A204.1 (cell line): ENCODE data around the gene COL8A2.

Experiments
- FAIRE-seq: peaks from 2 replicates; lab custom pipeline; 2012; peaks lifted over from hg19 to GRCh38; lab: Jason Lieb, UNC

COL8A2 gene

GRCh38 chr1:36135330-36135667 is 10.3 kb upstream of the COL8A2 start:
- FAIRE-seq = no peak

GRCh38 chr1:36134505-36135329 is 9.7 kb upstream of the COL8A2 start:
- FAIRE-seq = no peak

- FAIRE-seq = no peak
These were observed 9.0 kb upstream of the COL8A2 start for GRCh38 chr1:36134031-36134430.

GRCh38 chr1:36133484-36133883 is 8.5 kb upstream of the COL8A2 start:
- FAIRE-seq = no peak

GRCh38 chr1:36132029-36132428 is 7.0 kb upstream of the COL8A2 start:
- FAIRE-seq = no peak

GRCh38 chr1:36128905-36129206 is 3.8 kb upstream of the COL8A2 start:
- no peak for FAIRE-seq

GRCh38 chr1:36128126-36128904 is 3.3 kb upstream of the COL8A2 start:
- FAIRE-seq = no peak

- no peak for FAIRE-seq
These were observed 1.9 kb upstream of the COL8A2 start for GRCh38 chr1:36126797-36127500.

GRCh38 chr1:36126005-36126716 is 1.1 kb upstream of the COL8A2 start:
- FAIRE-seq = no peak

- no peak for FAIRE-seq
These were observed 456 bp downstream of the COL8A2 start for GRCh38 chr1:36124404-36125128.

- FAIRE-seq = no peak
These were observed 1.7 kb downstream of the COL8A2 start for GRCh38 chr1:36123356-36123755.

- no peak for FAIRE-seq
These were observed 2.7 kb downstream of the COL8A2 start for GRCh38 chr1:36122062-36123030.

GRCh38 chr1:36119456-36119855 is 5.6 kb downstream of the COL8A2 start:
- no peak for FAIRE-seq

- FAIRE-seq = no peak
These were observed 6.4 kb downstream of the COL8A2 start for GRCh38 chr1:36118447-36119204.

GRCh38 chr1:36116901-36117300 is 8.1 kb downstream of the COL8A2 start:
- FAIRE-seq = no peak

- FAIRE-seq = no peak
These were observed 9.1 kb downstream of the COL8A2 start for GRCh38 chr1:36115931-36116330.

GRCh38 chr1:36115200-36115669 is 9.8 kb downstream of the COL8A2 start:
- no peak for FAIRE-seq

GRCh38 chr1:36114371-36114770 is 10.7 kb downstream of the COL8A2 start:
- no peak for FAIRE-seq

- FAIRE-seq = no peak
These were observed 12.2 kb downstream of the COL8A2 start for GRCh38 chr1:36112823-36113222.

- FAIRE-seq = no peak
These were observed 13.9 kb downstream of the COL8A2 start for GRCh38 chr1:36111151-36111550.
